K562 (cell line): ENCODE data around the gene RAB7A. TPM values are rescaled to one million over a fixed set of nuclear protein-coding genes. Genes with fewer than 3 reads are reported as not detected.

Source experiments
- ATAC-seq: fragments of 200-7000 bp; cut with Tn5 transposase; 3 replicates; pipeline ENCODE4 v1.9.1; 2020; ENCODE audit warnings: moderate library complexity
- BruUV-seq: library from RNA; stranded (reverse); fragments of 400-500 nt; replicated peaks from 2 replicates; lab custom pipeline; 2021; lab: Mats Ljungman, UMichigan
- CTCF ChIA-PET: fragments of 300-600 bp; formaldehyde crosslinking; extraction: SDS; loops from one replicate; lab custom pipeline; 2021; ENCODE audit warnings: low intra/inter-chr PET ratio; lab: Yijun Ruan, JAX
- POLR2A ChIA-PET: fragments of 300-600, 350-650 bp; sonication (Branson Sonifier 250); formaldehyde crosslinking; extraction: SDS; loops from one replicate; lab custom pipeline; 2021; ENCODE audit warnings: antibody characterized with exemption, inconsistent platforms; lab: Yijun Ruan, JAX
- DNase-seq, 4 experiments: peaks; one replicate each; pipeline versions ENCODE4 v3.0.0 to v3.0.0-alpha.2; 2011 to 2018; ENCODE audit warnings: low spot score in 3 of 4, mixed read lengths in 3 of 4; ENCODE audit errors: extremely low read depth in 1 of 4
- FAIRE-seq: peaks from 2 replicates; lab custom pipeline; 2011; peaks lifted over from hg19 to GRCh38; lab: Jason Lieb, UNC
- H2AFZ ChIP-seq: 2 replicates; pipeline ENCODE4 v1.6.0; 2011; ENCODE audit warnings: low read depth, low read length, control low read depth, inconsistent platforms
- H3K27ac ChIP-seq: fragments of 200-600 bp; 3 replicates; pipeline ENCODE4 v1.8.0; 2011; ENCODE audit warnings: low read depth, mild to moderate bottlenecking, control low read depth, inconsistent platforms, low read length, moderate library complexity, mixed read lengths; ENCODE audit errors: extremely low read depth
- H3K27me3 ChIP-seq, 2 experiments: fragments of 300-600 bp in 1 of 2; 2 replicates in 1 of 2; 3 replicates in 1 of 2; pipeline versions ENCODE4 v1.6.0 to v1.8.0; 2011; ENCODE audit warnings: inconsistent platforms in 2 of 2, low read length in 2 of 2, mild to moderate bottlenecking in 1 of 2, mixed read lengths in 1 of 2, moderate library complexity in 1 of 2; ENCODE audit not compliant: control insufficient read depth in 2 of 2, insufficient read depth in 2 of 2
- H3K36me3 ChIP-seq: fragments of 300-600 bp; 3 replicates; pipeline ENCODE4 v1.8.0; 2011; ENCODE audit warnings: mild to moderate bottlenecking, low read length, inconsistent platforms; ENCODE audit not compliant: control insufficient read depth, insufficient read depth
- H3K4me1 ChIP-seq, 2 experiments: fragments of 200-600 bp in 1 of 2; replicated peaks in 1 of 2; 2 replicates in 1 of 2; 3 replicates in 1 of 2; pipeline versions ENCODE4 v1.5.1 to v1.8.0; 2011; ENCODE audit warnings: inconsistent platforms in 2 of 2, low read length in 2 of 2, mild to moderate bottlenecking in 1 of 2, mixed read lengths in 1 of 2, moderate library complexity in 1 of 2; ENCODE audit not compliant: control insufficient read depth in 2 of 2, insufficient read depth in 2 of 2
- H3K4me2 ChIP-seq: 2 replicates; pipeline ENCODE4 v1.6.1; 2011; ENCODE audit warnings: low read length, control low read depth, inconsistent platforms, mixed read lengths; ENCODE audit not compliant: insufficient read depth
- H3K4me3 ChIP-seq: fragments of 200-600 bp; sonication (generic), shearing (Covaris generic); 2 replicates; pipeline ENCODE4 v1.5.1; 2016; ENCODE audit warnings: control low read depth, inconsistent platforms
- H3K79me2 ChIP-seq: fragments of 200-600 bp; 3 replicates; pipeline ENCODE4 v1.8.0; 2011; ENCODE audit warnings: low read length, inconsistent platforms; ENCODE audit not compliant: control insufficient read depth, insufficient read depth
- H3K9ac ChIP-seq, 2 experiments: 2 replicates each; pipeline versions ENCODE4 v1.6.0 to v1.6.1; 2011; ENCODE audit warnings: low read depth in 2 of 2, low read length in 2 of 2, control low read depth in 1 of 2, inconsistent platforms in 1 of 2, mild to moderate bottlenecking in 1 of 2, mixed read lengths in 1 of 2; ENCODE audit not compliant: insufficient read depth in 1 of 2
- H3K9me1 ChIP-seq: one replicate; pipeline ENCODE4 v1.6.0; 2011; ENCODE audit warnings: inconsistent platforms, mild to moderate bottlenecking, low read length, moderate library complexity; ENCODE audit not compliant: control insufficient read depth, insufficient read depth
- H3K9me3 ChIP-seq: replicated peaks from 2 replicates; pipeline ENCODE4 v1.5.1; 2011; ENCODE audit warnings: low read depth, low read length, inconsistent platforms; ENCODE audit not compliant: control insufficient read depth, insufficient read depth
- H4K20me1 ChIP-seq: replicated peaks from 2 replicates; pipeline ENCODE4 v1.6.1; 2011; ENCODE audit warnings: low read length, inconsistent platforms, mixed read lengths; ENCODE audit not compliant: control insufficient read depth, insufficient read depth
- CEBPB ChIP-seq: fragments of 450-650 bp; IDR thresholded peaks from 2 replicates; pipeline ENCODE4 v1.6.1; 2016; ENCODE audit warnings: missing genetic modification characterization, missing compliant biosample characterization
- ESRRA ChIP-seq: fragments of 450-650 bp; IDR thresholded peaks from 2 replicates; pipeline ENCODE4 v1.6.1; 2014; ENCODE audit warnings: low read depth, mild to moderate bottlenecking, moderate library complexity, borderline replicate concordance
- FOXA1 ChIP-seq: fragments of 450-650 bp; IDR thresholded peaks from 2 replicates; pipeline ENCODE4 v1.6.1; 2016; ENCODE audit warnings: mild to moderate bottlenecking, borderline replicate concordance
- GATAD2B ChIP-seq: fragments of 450-650 bp; IDR thresholded peaks from 2 replicates; pipeline ENCODE4 v1.6.1; 2017; ENCODE audit warnings: mild to moderate bottlenecking, borderline replicate concordance
- HLTF ChIP-seq: fragments of 450-650 bp; IDR thresholded peaks from 2 replicates; pipeline ENCODE4 v1.6.1; 2016
- HMG20B ChIP-seq: fragments of 250-450 bp; sonication (Bioruptor Pico); IDR thresholded peaks from 2 replicates; pipeline ENCODE4 v1.5.0; 2021; ENCODE audit warnings: mild to moderate bottlenecking
- HNRNPK ChIP-seq: fragments of 200-400 bp; formaldehyde crosslinking; IDR thresholded peaks from one replicate; pipeline ENCODE4 v1.6.1; 2018; ENCODE audit warnings: mild to moderate bottlenecking, low read depth, low read length; ENCODE audit not compliant: poor library complexity, severe bottlenecking
- HNRNPUL1 ChIP-seq: fragments of 200-400 bp; formaldehyde crosslinking; IDR thresholded peaks from 2 replicates; pipeline ENCODE4 v1.6.1; 2017; ENCODE audit warnings: low read length
- NEUROD1 ChIP-seq: fragments of 150-350 bp; IDR thresholded peaks from 2 replicates; pipeline ENCODE4 v1.6.1; 2014; ENCODE audit warnings: borderline replicate concordance, low read length, low read depth; ENCODE audit not compliant: partially characterized antibody
- RB1 ChIP-seq: fragments of 450-650 bp; IDR thresholded peaks from 2 replicates; pipeline ENCODE4 v1.6.1; 2017; ENCODE audit warnings: low read depth, mild to moderate bottlenecking
- TEAD4 ChIP-seq, 2 experiments: sonication (generic) in 1 of 2; formaldehyde crosslinking in 1 of 2; IDR thresholded peaks; 2 replicates each; pipeline versions ENCODE4 v1.6.1 to v1.8.0; 2012 to 2022; ENCODE audit warnings: borderline replicate concordance in 1 of 2, inconsistent platforms in 1 of 2, low read length in 1 of 2, mild to moderate bottlenecking in 1 of 2, missing genetic modification reagents in 1 of 2
- ZKSCAN1 ChIP-seq: fragments of 150-350 bp; IDR thresholded peaks from 2 replicates; pipeline ENCODE4 v1.6.1; 2016; ENCODE audit warnings: low read depth, low read length
- ZNF57 ChIP-seq: fragments of 450-650 bp; formaldehyde crosslinking; IDR thresholded peaks from 2 replicates; pipeline ENCODE4 v1.4.0; 2020; ENCODE audit warnings: mild to moderate bottlenecking, moderate library complexity
- WGBS: fragments of 100-300 bp; shearing (Covaris generic); methylation state at CpG from one replicate; pipeline ENCODE4 v1.1.6; 2016; ENCODE audit warnings: low coverage, mixed read lengths; ENCODE audit not compliant: insufficient coverage; ENCODE audit errors: missing lambda C conversion rate; 5-methylcytosine and 5-hydroxymethylcytosine counted together
- in situ Hi-C: fragments of 300-500 bp; cut with MboI; formaldehyde crosslinking; loops from 4 replicates; pipeline ENCODE4 v1.15.0; 2018; ENCODE audit warnings: inconsistent platforms, mixed read lengths
- intact Hi-C: fragments of 100-400 bp; cut with micrococcal nuclease; formaldehyde crosslinking; loops from 2 replicates; pipeline ENCODE4 v1.14.2; 2022
- polyA plus RNA-seq, 8 experiments: library from polyadenylated mRNA; depleted of rRNA in 4 of 8; stranded (reverse) in 5 of 8; unstranded in 3 of 8; fragments of >200 nt; fragmentation: Nextera tagmentation in 2 of 8; fragmentation: Illumina TruSeq in 1 of 8; extraction: Ambion mirVana in 2 of 8; extraction: Trizol in 1 of 8; gene quantifications; 2 replicates each; pipeline versions ENCODE4 v1.2.1 to v1.2.3, GENCODE V29; 2011 to 2014; ENCODE audit warnings: inconsistent platforms in 1 of 8, missing spikeins in 1 of 8
- total RNA-seq, 7 experiments: library from RNA; depleted of rRNA in 6 of 7; stranded (reverse); fragments of >200 nt in 6 of 7; fragmentation: Illumina TruSeq in 2 of 7; extraction: Trizol in 2 of 7; gene quantifications; 2 replicates each; pipeline versions ENCODE4 v1.2.1 to v1.2.3, GENCODE V29; 2011 to 2021; ENCODE audit warnings: low replicate concordance in 1 of 7
- TF ChIP-seq, protein P1 (sequence below): fragments of 450-650 bp; formaldehyde crosslinking; IDR thresholded peaks from 2 replicates; pipeline ENCODE4 v1.4.0; 2022; ENCODE audit warnings: missing genetic modification characterization
- TF ChIP-seq, protein P2 (sequence below): fragments of 450-650 bp; IDR thresholded peaks from 2 replicates; pipeline ENCODE4 v1.6.1; 2016; ENCODE audit warnings: mild to moderate bottlenecking
- TF ChIP-seq, protein P3 (sequence below): fragments of 200-800 bp; sonication (Bioruptor generic); IDR thresholded peaks from 2 replicates; pipeline ENCODE4 v1.6.1; 2017; ENCODE audit warnings: missing genetic modification characterization, missing compliant biosample characterization

Gene RAB7A
- total and polyA plus RNA-seq, 9 of the 15 experiments (the other 6 are each of a cell fraction or from before 2014, with no cell fraction given), result 30.9 to 204 (median 72.8) TPM

DNA sequence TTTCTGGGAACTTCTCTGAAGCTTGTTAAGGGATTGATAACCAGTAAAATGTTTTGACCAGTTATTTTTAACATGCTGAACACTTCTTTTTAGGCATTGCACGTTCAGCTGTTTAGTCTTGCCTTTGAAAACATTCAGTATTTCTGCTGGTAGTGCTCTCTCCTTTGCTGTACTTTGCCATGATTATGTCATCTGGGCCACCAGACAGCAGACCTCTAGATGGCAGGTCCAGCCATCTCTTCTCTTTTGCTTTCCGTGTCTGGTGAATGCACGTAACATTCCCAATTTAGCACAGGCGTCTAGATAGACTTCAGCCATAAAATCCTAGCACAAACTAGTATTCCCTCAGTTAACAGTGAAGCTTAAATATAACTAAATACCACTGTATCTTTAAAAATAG is 57.8 kb downstream of the RAB7A start:
- no peak for TF ChIP-seq HMG20B (CRISPR knock-in tag)
- TF ChIP-seq ESRRA, result no peak
- no peak for TF ChIP-seq CEBPB (tag)
- TF ChIP-seq RB1, result no peak
- TF ChIP-seq, protein P1, sequence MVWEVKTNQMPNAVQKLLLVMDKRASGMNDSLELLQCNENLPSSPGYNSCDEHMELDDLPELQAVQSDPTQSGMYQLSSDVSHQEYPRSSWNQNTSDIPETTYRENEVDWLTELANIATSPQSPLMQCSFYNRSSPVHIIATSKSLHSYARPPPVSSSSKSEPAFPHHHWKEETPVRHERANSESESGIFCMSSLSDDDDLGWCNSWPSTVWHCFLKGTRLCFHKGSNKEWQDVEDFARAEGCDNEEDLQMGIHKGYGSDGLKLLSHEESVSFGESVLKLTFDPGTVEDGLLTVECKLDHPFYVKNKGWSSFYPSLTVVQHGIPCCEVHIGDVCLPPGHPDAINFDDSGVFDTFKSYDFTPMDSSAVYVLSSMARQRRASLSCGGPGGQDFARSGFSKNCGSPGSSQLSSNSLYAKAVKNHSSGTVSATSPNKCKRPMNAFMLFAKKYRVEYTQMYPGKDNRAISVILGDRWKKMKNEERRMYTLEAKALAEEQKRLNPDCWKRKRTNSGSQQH (CRISPR knock-in tag), result no peak
- no peak for TF ChIP-seq HNRNPUL1
- no peak for TF ChIP-seq TEAD4 (IDR thresholded peaks at IDR 0.05; ENCODE audit: low read length)
- TF ChIP-seq TEAD4 (CRISPR knock-in tag; IDR thresholded peaks at IDR 0.05; ENCODE audit: borderline replicate concordance), result no peak
- no peak for TF ChIP-seq ZNF57 (CRISPR knock-in tag)
- no peak for TF ChIP-seq ZKSCAN1
- no peak for TF ChIP-seq GATAD2B
- TF ChIP-seq, protein P2, sequence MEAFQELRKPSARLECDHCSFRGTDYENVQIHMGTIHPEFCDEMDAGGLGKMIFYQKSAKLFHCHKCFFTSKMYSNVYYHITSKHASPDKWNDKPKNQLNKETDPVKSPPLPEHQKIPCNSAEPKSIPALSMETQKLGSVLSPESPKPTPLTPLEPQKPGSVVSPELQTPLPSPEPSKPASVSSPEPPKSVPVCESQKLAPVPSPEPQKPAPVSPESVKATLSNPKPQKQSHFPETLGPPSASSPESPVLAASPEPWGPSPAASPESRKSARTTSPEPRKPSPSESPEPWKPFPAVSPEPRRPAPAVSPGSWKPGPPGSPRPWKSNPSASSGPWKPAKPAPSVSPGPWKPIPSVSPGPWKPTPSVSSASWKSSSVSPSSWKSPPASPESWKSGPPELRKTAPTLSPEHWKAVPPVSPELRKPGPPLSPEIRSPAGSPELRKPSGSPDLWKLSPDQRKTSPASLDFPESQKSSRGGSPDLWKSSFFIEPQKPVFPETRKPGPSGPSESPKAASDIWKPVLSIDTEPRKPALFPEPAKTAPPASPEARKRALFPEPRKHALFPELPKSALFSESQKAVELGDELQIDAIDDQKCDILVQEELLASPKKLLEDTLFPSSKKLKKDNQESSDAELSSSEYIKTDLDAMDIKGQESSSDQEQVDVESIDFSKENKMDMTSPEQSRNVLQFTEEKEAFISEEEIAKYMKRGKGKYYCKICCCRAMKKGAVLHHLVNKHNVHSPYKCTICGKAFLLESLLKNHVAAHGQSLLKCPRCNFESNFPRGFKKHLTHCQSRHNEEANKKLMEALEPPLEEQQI, result no peak
- no peak for TF ChIP-seq FOXA1
- TF ChIP-seq NEUROD1, result no peak
- TF ChIP-seq, protein P3, sequence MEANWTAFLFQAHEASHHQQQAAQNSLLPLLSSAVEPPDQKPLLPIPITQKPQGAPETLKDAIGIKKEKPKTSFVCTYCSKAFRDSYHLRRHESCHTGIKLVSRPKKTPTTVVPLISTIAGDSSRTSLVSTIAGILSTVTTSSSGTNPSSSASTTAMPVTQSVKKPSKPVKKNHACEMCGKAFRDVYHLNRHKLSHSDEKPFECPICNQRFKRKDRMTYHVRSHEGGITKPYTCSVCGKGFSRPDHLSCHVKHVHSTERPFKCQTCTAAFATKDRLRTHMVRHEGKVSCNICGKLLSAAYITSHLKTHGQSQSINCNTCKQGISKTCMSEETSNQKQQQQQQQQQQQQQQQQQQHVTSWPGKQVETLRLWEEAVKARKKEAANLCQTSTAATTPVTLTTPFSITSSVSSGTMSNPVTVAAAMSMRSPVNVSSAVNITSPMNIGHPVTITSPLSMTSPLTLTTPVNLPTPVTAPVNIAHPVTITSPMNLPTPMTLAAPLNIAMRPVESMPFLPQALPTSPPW (CRISPR knock-in tag), result no peak
- TF ChIP-seq HLTF, result no peak
- TF ChIP-seq HNRNPK, result no peak
- TF ChIP-seq, all 486 proteins: peak for 0
- H3K9me1 ChIP-seq, result peaks cover 5% of the 10 kb centered on the region
- H3K27me3 ChIP-seq, result no peaks in the 10 kb centered on the region
- FAIRE-seq, result no peak
- H3K9ac ChIP-seq, result no peak overlapping the region
- no peak overlapping the region for H3K4me3 ChIP-seq
- no peak overlapping the region for H3K4me2 ChIP-seq
- no peak overlapping the region for H3K27ac ChIP-seq
- BruUV-seq, result no TSS peak
- peaks cover 97% of the 10 kb centered on the region for H3K79me2 ChIP-seq
- H3K36me3 ChIP-seq, result 0 out of 3 replicates have a peak, but pooled peaks cover 7% of the 10 kb centered on the region
- H4K20me1 ChIP-seq, result peaks cover 28% of the 10 kb centered on the region
- 55% methylated on average over 4 of the region's 4 CpGs for WGBS
- POLR2A ChIA-PET, result no interaction called here
- intact Hi-C loops (loop anchor here (1.0 kb wide), 1 partner anchor 63 kb away; no protein-coding TSS in a partner anchor), in situ Hi-C loops (no loop called here)
- no peak for DNase-seq
- CTCF ChIA-PET, result interaction anchor here (0.6 kb wide), 1 partner anchor 63 kb away, joined by 3 read pairs; no protein-coding TSS in a partner anchor
- ATAC-seq, result no peak
- no peak overlapping the region for H2AFZ ChIP-seq
- H3K4me1 ChIP-seq, result peaks cover 0 to 13% of the 10 kb centered on the region in 2 experiments; a peak in 2 of 5 replicates
- no peaks in the 10 kb centered on the region for H3K9me3 ChIP-seq
